Sciatic nerve (tissue), 2 donors: Measurements from ENCODE around the gene RAB31. TPM values are rescaled to one million over a fixed set of nuclear protein-coding genes. Genes with fewer than 3 reads are reported as not detected.

Experiments
- ATAC-seq: fragments of 200-7000 bp; cut with Tn5 transposase; one replicate; pipeline ENCODE4 v1.9.1; 2020; ENCODE audit warnings: mild to moderate bottlenecking, moderate library complexity
- DNase-seq: peaks from one replicate; pipeline ENCODE4 v3.0.0-alpha.2; 2020; ENCODE audit warnings: low spot score
- intact Hi-C: fragments of 100-400 bp; cut with DNase I; formaldehyde crosslinking; loops from one replicate; pipeline ENCODE4 v1.14.2; 2022
- total RNA-seq: library from RNA; stranded (reverse); fragmentation: NEBNext Ultra II Directional; extraction: Animal tissue kit (Norgen Biotek cat#: 25700); gene quantifications from one replicate; pipeline ENCODE4 v1.2.1, GENCODE V29; 2021
- donor health status: DM: no; HTN: no; CAD: no.
- donor health status: DM: no; HTN: no; CAD: no.

RAB31 gene
- total RNA-seq, 1 donor from 2014 or later: 53.4 TPM

DNA sequence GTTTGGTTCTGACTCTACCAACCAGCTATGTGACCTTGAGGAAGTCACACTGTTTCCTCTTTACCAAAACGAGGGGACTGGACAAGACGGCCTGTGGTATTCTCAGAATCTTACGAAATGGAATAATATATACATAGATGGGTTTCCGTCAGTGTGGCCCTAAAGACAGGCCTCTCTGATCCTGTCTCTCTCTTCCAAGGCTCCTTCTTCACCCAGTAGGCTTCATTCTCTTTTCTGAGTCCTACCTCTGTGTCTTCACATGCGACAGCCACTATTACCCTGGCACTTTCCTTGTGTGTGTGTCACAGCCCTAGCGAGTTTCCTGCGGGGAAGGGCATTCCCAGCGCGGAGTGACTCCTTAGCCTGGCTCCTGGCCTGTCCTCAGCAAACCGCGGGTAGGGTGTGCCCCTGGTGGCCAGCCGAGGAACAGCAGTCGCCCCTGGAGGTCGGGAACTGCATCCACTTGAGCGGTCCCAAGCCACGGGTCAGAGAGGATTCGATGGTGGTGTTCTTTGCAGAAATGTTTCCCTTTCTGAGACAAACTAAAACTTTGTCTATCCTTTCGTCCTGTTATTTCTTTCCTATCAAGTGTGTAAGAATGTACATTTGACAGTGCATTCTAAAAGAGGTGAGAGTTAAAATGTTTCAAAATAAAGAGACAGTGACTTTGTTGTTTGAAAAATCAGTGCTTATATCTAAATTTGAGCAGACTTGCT, 63.3 kb downstream of the RAB31 start:
- ATAC-seq (peak; percentile 94), DNase-seq (peak; percentile 89)
- intact Hi-C loops: no loop called here

DNA sequence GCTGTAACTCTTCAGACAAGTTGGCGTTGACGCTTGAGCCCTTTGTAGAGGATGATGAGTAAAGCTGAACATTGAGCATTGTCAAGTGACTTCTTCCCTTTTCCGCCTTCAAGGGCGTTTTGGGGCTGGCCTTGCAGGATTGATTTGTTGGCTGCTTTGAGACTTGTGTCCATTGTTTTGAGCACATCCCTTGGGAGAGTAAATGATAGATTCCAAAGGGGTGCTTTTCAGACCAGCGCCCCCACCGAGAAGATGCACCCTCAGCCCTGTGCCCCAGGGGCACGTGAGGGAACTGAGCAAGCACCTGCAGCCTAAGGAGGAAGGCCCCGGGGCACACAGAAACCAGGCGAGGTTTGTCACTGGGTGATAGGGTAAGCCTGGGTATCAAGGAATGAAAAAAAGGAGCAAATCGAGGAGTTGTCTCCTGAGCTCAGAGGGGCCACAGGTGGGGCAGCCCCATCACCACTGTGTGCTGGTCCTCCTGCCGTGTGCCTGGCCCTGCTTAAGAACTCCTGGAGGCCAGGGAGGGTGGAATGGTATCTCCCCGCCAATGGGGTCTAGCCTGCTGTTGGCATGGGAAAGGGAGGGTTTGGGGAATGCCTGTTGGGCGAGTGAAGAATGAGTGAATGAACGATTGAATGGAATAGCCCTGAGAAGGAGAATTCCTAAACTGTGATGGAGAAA, 64.0 kb downstream of the RAB31 start:
- ATAC-seq (peak; percentile 38), DNase-seq (no peak)
- intact Hi-C loops: no loop called here

DNA sequence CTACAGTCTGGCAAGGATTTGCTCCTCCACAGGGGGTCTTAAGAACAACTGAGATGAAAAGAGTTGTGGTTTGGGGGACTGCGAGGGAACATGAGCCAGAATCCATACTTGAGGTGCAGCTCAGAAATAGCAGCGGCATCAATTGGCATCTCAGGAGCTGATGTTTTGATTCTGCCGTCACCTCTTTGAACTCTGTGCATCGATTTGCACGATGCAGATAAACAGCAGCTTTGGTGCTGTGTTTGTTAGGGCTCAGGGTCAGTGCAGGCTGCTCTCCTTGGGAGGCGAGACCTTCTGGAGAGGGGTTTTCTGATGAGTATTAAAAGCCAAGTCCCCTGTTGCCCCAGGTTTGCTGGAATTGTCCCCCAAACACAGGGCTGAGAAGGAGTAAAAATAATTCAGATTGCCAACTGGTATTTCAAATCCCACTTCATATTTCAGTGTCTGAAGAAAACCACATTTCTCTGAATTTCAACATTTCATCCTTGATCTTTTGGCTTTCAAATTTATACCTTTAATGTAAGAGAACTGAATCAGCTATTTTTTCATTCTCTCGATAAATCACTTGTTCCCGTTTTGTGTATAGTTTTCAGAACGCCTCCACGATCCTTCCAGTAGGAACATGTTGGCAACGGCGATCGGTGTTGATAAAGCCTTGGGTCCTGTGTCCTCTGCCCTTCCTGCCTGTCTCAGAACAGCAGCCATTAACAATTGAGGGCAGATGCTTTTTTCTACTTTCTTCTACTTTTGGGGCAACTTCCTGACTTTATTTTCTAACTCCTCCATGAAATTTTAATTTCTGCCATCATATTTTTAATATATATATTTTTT, 65.0 kb downstream of the RAB31 start:
- intact Hi-C loops: no loop called here
- ATAC-seq: no peak
- no peak for DNase-seq

DNA sequence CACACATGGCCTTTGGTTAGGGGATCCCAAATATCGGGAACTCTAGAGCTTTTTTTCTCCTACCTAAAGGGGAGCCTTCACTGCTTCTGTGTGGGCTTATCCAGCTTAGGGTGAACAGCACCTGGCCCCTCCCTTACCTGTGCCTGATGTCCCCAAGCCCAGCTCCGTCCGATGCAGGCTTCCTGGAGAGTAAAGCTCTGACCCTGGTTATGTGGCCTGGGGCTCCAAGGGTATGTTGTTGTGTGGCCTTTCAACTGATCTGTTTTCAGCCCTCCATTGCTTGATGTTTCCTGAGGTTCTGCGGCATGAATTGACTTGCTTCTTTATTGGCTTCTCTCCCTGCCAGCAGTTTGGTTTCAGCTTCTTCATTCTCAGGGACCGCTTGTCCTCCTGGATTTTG, 66.0 kb downstream of the RAB31 start:
- ATAC-seq: no peak
- intact Hi-C loops: no loop called here
- no peak for DNase-seq

DNA sequence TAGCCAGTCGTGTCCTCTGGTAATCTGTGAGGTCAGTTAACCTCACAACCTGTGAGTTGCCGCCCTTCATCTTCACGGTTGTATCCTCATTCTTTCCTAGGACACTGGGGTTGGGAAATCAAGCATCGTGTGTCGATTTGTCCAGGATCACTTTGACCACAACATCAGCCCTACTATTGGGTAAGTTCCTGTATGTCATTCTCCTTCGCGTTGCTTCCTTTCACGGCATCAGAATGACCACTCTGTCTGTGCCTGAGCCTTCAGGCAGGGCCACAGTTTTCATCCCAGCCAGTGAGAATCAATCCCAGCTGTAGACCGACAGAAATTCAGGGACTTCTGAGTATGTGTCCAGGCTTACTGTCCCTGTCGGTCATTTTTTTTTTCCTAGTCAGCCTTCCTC, 67.1 kb downstream of the RAB31 start:
- no peak for DNase-seq
- intact Hi-C loops: no loop called here
- ATAC-seq: peak; percentile 26

DNA sequence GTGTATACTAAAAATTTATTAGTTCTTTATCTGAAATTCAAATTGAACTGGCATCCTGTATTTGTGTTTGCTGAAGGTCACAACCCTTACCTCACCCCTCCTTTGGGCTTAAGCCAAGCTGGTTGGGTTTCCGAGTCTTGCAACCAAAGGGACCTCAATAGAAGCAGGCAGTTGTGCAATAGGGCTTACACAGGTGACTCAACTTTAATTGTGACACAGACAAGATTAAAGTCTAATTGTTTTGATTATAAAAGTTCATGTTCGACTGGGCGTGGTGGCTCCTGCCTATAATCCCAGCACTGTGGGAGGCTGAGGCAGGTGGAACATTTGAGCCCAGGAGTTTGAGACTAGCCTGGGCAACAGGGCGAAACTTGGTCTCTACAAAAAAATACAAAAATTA, 71.5 kb downstream of the RAB31 start:
- intact Hi-C loops: no loop called here
- DNase-seq: no peak
- ATAC-seq: no peak

DNA sequence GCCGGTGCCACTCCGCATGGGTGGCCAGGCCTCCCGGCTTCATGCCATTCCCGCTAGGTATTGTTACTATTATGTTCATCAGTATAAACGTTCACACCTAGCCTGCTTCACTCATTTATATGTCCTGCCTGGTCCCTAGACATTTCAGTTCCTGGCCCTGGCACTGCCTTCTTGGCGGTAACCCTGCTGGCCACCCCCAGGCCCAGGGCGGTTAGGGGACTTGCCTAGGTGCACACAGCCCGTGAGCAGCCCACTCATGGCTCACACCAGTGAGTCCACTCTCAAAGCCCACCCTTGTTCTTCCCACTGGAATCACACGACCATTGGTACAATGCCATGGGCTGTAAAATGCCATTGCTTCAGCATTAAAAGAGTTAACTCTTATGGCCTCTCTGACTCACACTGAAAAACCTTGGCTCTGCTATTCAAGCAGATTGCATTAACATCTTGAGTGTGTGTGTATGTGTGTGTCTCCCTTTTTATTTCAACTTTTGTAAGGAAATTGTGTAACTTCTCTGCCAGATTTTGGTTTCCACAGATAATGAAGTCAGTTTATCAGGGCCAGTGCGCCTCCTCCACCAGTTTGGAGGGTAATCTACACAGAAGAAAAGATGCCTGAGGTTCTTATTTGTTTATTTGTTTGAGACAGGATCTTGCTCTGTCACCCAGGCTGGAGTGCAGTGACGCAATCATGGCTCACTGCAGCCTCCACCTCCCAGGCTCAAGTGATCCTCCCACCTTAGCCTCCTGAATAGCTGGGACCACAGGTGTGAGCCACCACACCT, 74.2 kb downstream of the RAB31 start:
- ATAC-seq (peak; percentile 15), DNase-seq (no peak)
- intact Hi-C loops: no loop called here

DNA sequence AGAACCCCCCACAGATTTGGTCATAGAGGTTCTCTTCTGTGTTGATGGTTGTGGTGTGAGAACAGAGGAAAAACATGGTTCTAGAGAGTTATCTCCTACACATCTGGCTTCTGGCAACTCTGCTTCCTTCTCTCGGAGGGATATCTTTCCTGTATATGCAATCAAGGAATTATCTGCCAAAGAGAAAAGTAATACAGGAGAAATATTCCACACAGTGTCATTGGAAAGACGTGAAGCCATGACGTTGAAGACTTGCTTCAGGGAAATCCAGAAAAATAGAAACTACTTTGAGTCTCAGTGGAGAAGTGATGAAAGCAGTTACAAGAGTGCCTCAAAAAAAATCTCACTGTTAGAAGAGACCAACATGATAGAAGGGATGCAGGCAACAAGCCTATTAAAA, 78.5 kb downstream of the RAB31 start:
- ATAC-seq (no peak), DNase-seq (no peak)
- intact Hi-C loops: no loop called here

DNA sequence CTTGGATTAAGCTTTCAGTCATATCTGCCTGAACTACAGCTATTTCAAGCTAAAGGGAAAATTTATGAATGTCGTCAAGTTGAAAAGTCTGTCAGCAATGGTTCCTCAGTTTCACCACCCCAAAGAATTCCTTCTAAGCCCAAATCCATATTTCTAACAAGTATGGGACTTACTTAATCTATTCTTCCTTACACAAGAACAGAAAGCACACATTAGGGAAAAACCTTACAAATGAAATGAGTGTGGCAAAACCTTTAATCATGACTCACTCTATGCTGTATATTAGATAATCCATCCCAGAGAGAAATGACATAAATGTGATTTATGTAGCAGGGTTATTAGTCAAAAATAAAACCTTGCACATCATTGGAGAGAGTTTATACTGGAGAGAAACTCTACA, 78.9 kb downstream of the RAB31 start:
- DNase-seq (no peak), ATAC-seq (no peak)
- intact Hi-C loops: no loop called here

DNA sequence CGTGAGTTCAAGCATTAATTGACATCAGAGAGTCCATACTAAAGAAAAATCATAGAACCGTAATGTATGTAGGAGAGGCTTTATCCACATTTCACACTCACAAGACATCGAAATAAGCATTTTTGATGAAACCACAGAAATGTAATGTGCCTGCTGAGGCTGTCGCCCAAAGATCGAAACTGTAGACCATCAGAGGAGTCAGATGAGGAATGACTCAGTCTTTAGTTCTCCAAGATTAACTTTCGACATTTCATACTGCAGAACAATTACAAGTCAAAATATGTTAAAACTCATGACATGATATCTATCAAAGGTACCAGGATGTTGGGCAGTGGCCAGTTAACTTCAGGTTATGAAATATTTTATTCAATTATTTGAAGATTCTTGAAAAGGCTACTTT, 79.6 kb downstream of the RAB31 start:
- intact Hi-C loops: no loop called here
- DNase-seq (no peak), ATAC-seq (no peak)

DNA sequence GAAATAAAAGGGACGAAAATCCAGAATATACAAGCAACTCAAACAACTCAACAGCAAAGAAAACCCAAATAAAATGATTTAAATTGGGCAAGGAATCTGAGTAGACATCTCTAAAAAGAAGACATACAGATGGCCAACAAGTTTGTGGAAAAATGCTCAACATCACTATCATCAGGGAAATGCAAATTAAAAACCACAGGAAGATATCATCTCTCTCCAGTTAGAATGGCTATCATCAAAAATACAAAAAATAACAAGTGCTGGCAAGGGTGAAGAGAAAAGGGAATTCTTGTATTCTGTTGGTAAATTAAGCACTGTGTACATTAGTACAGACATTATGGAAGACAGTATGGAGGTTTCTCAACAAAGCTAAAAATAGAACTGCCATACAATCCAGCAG, 80.0 kb downstream of the RAB31 start:
- ATAC-seq (no peak), DNase-seq (no peak)
- intact Hi-C loops: no loop called here

DNA sequence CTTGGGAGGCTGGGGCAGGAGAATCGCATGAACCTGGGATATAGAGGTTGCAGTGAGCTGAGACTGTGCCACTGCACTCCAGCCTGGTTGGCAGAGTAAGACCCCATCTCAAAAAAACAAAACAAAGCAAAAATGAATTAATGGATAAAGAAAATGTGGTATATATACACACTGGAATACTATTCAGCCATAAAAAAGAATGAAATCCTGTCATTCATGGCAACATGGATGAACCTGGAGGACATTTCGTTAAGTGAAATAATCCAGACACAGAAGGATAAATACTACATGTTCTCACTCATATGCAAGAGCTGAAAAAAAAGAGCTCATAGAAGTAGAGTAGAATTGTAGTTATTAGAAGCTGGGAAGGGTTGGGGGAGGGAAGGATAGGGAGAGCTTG, 80.8 kb downstream of the RAB31 start:
- DNase-seq: no peak
- no peak for ATAC-seq
- intact Hi-C loops: no loop called here

DNA sequence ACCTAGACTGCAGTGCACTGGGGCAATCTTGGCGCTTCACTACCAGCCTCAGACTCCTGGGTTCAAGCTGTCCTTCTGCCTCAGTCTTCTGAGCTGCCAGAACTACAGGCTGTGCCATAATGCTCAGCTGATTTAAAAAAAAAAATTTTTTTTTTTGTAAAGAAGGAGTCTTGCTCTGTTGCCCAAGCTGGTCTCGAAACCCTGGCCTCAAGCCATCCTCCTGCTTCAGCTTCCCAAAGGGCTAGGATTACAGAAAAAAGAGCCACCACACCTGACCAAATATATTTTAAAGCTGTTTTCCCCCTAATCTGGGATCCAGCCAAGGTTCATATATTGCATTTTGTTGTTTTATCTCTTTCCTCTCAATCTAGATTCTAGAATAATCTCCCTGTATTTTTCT, 82.2 kb downstream of the RAB31 start:
- DNase-seq (no peak), ATAC-seq (no peak)
- intact Hi-C loops: no loop called here

DNA sequence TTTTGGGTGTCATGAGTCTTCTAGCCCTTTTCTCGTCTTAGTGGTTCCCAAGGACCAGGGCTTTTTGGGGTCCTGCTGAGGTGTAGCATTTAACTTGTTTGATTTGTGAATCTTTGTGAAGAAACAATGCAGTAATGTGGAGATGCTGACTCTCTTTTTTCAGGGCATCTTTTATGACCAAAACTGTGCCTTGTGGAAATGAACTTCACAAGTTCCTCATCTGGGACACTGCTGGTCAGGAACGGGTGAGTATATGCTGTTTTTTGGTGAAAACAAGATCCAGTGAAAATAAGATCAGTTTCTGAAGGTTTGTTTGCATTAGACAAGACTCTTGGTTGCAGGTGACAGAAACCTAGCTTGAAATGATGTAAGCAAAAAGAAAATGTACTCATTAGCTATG, 83.9 kb downstream of the RAB31 start:
- DNase-seq (no peak), ATAC-seq (no peak)
- intact Hi-C loops: no loop called here

DNA sequence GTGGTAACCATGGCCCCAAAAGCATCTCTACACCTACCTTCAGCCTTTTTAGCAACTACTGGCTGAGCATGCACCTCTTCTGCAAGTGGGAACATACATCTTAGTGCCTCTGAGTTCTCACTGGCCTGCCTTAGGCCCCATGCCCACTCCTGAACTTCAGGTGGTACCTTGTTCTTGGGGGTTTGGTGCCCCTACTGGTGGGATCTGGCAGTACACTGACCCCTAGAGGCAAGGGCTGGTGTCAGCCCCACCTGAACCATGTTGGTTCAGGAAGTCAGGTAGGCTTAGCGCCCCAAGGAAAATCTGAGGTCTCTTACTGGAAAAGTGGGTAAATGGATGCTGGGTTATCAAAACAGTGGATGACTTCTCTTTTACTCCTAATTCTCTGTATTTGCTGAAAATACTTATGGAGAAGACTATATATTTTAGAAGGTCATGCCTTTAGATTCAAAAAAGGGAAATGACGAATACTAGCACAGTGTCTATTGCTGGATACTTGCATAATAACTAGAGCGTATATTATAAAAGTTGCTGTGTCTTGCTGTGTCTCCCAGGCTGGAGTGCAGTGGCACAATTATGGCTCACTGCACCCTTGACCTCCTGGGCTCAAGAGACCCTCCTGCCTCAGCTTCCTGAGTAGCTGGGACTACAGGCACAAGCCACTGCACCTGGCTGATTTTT, 84.6 kb downstream of the RAB31 start:
- no peak for ATAC-seq
- intact Hi-C loops: no loop called here

DNA sequence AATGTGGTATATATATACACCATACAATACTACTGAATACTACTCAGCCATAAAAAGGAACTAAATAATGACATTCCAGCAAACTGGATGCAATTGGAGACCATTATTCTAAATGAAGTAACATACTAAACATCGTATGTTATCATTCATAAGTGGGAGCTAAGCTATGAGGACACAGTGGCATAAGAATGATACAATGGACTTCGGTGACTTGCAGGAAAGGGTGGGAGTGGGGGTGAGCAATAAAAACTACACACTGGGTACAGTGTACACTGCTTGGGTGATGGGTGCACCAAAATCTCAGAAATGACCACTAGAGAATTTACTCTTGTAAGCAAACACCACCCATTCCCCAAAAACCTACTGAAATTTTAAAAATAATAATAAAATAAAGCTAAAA, 87.9 kb downstream of the RAB31 start:
- ATAC-seq (no peak), DNase-seq (no peak)
- intact Hi-C loops: no loop called here

More for the DNA sequence above, 84.6 kb downstream of the RAB31 start:
- DNase-seq: no peak

DNA sequence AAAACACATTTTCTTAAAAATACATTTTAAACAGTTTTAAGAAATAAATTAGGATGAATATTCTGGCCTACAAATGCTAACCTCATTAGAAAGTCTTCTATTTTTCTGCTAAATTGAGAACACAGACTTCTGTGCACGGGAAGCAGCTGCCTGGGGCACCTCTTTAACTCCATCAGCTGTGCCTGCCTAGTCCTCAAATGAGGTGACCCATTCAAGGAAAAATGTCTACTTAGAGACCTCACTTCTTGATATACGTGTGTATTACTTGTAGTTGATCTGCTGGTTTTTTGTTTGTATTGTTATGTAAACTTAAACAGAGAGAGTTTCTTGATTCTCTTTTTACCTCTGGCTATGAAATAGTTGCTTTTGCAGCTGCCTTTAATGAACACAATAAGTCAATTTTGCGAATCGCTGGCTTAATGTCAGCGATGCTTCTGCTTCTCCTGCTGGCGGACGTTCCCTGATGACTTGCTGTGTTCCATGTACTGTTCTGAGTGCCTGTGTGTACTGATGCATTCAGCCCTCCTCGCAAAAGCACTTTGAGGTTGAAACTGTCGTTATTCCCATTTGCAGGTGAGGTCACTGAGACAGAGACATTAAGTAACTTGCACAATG, 88.9 kb downstream of the RAB31 start:
- peak; percentile 83 for ATAC-seq
- no peak for DNase-seq
- intact Hi-C loops: no loop called here
